Measurements from ENCODE around the gene ZNF512. TPM values are rescaled to one million over a fixed set of nuclear protein-coding genes. Genes with fewer than 3 reads are reported as not detected.
"Not testable (repeated sequence)": the region's sequence is repeated elsewhere in the genome, so short reads cannot be mapped to it uniquely, and the experiment has no call there.

ZNF512 gene
- total and polyA plus RNA-seq, 12 donors, result 12.8 to 82.5 (median 29.5) TPM

- Histone ChIP-seq H3K4me3 (no peak overlapping the region), H3K9me3 (replicated peaks in 1 of 3) (peaks cover 0 to 21% (median 0%) of the 10 kb centered on the region in 3 donors), H3K27me3 (no peaks in the 10 kb centered on the region), H3K27ac (no peak overlapping the region), H3K4me1 (replicated peaks in 1 of 2) (no peaks in the 10 kb centered on the region), H3K36me3 (replicated peaks in 1 of 2) (no peaks in the 10 kb centered on the region)
- WGBS, 4 donors, result 84 to 98% (median 90%) methylated on average over 3 of the region's 3 CpGs
- intact Hi-C loops (cut with DNase I), result no loop called here
- no peak for TF ChIP-seq CTCF (IDR thresholded peaks at IDR 0.05)
- no peak for TF ChIP-seq POLR2A (IDR thresholded peaks at IDR 0.05)
- no peak for DNase-seq
These were observed 8.9 kb downstream of the ZNF512 start for GRCh38 chr2:27591745-27592144.

- Histone ChIP-seq H3K27me3 (no peaks in the 10 kb centered on the region), H3K4me3 (no peak overlapping the region), H3K36me3 (replicated peaks in 1 of 2) (no peaks in the 10 kb centered on the region), H3K4me1 (replicated peaks in 1 of 2) (no peaks in the 10 kb centered on the region), H3K9me3 (replicated peaks in 1 of 3) (peaks cover 0 to 18% (median 0%) of the 10 kb centered on the region in 3 donors), H3K27ac (no peak overlapping the region)
- 96 to 100% (median 99%) methylated on average over 2 of the region's 2 CpGs for WGBS, 4 donors
- intact Hi-C loops (cut with DNase I), result no loop called here
- TF ChIP-seq POLR2A (IDR thresholded peaks at IDR 0.05) (no peak), CTCF (IDR thresholded peaks at IDR 0.05) (no peak)
- DNase-seq, result no peak
These were observed 10.4 kb downstream of the ZNF512 start for GRCh38 chr2:27593240-27593639.

GRCh38 chr2:27594020-27594703, 11.3 kb downstream of the ZNF512 start:
- H3K36me3 ChIP-seq (replicated peaks in 1 of 2); intact Hi-C loops (cut with DNase I); H3K27ac ChIP-seq; H3K4me1 ChIP-seq (replicated peaks in 1 of 2); H3K27me3 ChIP-seq; DNase-seq; H3K4me3 ChIP-seq: not testable (repeated sequence)
- peaks cover 0 to 18% (median 0%) of the 10 kb centered on the region in 3 donors for H3K9me3 ChIP-seq (replicated peaks in 1 of 3)
- WGBS, 4 donors, result 95 to 98% (median 97%) methylated on average over 10 to 45 of the region's 45 CpGs

GRCh38 chr2:27595412-27595811, 12.6 kb downstream of the ZNF512 start:
- H3K36me3 ChIP-seq (replicated peaks in 1 of 2); H3K4me1 ChIP-seq (replicated peaks in 1 of 2); H3K27ac ChIP-seq; H3K4me3 ChIP-seq; H3K27me3 ChIP-seq; DNase-seq; intact Hi-C loops (cut with DNase I): not testable (repeated sequence)
- H3K9me3 ChIP-seq (replicated peaks in 1 of 3), result peaks cover 0 to 14% (median 0%) of the 10 kb centered on the region in 3 donors
- 97 to 99% (median 98%) methylated on average over 9 of the region's 9 CpGs for WGBS, 4 donors

- Histone ChIP-seq H3K4me1 (replicated peaks in 1 of 2) (peaks cover 0 to 7% of the 10 kb centered on the region in 2 donors), H3K27me3 (no peaks in the 10 kb centered on the region), H3K9me3 (replicated peaks in 1 of 3) (peaks cover 0 to 7% (median 0%) of the 10 kb centered on the region in 3 donors), H3K27ac (no peak overlapping the region), H3K4me3 (no peak overlapping the region), H3K36me3 (replicated peaks in 1 of 2) (peaks cover 0 to 3% of the 10 kb centered on the region in 2 donors)
- intact Hi-C loops (cut with DNase I), result no loop called here
- 94 to 95% (median 95%) methylated on average over 1 of the region's 1 CpG for WGBS, 4 donors
- TF ChIP-seq CTCF (IDR thresholded peaks at IDR 0.05) (no peak), POLR2A (IDR thresholded peaks at IDR 0.05) (no peak)
- DNase-seq, result no peak
These were observed 13.8 kb downstream of the ZNF512 start for GRCh38 chr2:27596627-27597026.
